Activated T-helper 2 cell treated with anti-CD3 and anti-CD28 coated beads, Interferon-gamma antibody, Interleukin-2, Interleukin-4, amounts not matched to agents 10 μg/mL and 5 μg/mL and 100 μg/mL, durations not matched to agents 14 hours and 24 hours and 36 hours (primary cell): ENCODE measurements around the gene EXOC6B. TPM values are rescaled to one million over a fixed set of nuclear protein-coding genes. Genes with fewer than 3 reads are reported as not detected.

Source experiments
- DNase-seq: peaks from one replicate; pipeline ENCODE4 v3.0.0; 2021; ENCODE audit warnings: low spot score
- H3K27ac Mint-ChIP-seq: one replicate; pipeline ENCODE4 v1.8.0; 2021; ENCODE audit warnings: mixed read lengths
- H3K27me3 Mint-ChIP-seq: one replicate; pipeline ENCODE4 v1.8.0; 2021; ENCODE audit warnings: low read depth, mixed read lengths
- H3K36me3 Mint-ChIP-seq: one replicate; pipeline ENCODE4 v1.8.0; 2021; ENCODE audit warnings: low read depth, mixed read lengths
- H3K4me1 Mint-ChIP-seq: one replicate; pipeline ENCODE4 v1.8.0; 2021; ENCODE audit warnings: low read depth, mixed read lengths
- H3K4me3 Mint-ChIP-seq: one replicate; pipeline ENCODE4 v1.8.0; 2021; ENCODE audit warnings: low read depth, mild to moderate bottlenecking, moderate library complexity, mixed read lengths
- H3K9me3 Mint-ChIP-seq: one replicate; pipeline ENCODE4 v1.8.0; 2021; ENCODE audit warnings: mixed read lengths
- intact Hi-C: fragments of 100-400 bp; cut with micrococcal nuclease; formaldehyde crosslinking; loops from one replicate; pipeline ENCODE4 v1.15.1; 2023
- total RNA-seq: library from RNA; stranded (reverse); gene quantifications from 2 replicates; pipeline ENCODE4 v1.2.3, GENCODE V29; 2022

The EXOC6B gene
- total RNA-seq, 1 donor from 2014 or later = 9.4 TPM

DNA sequence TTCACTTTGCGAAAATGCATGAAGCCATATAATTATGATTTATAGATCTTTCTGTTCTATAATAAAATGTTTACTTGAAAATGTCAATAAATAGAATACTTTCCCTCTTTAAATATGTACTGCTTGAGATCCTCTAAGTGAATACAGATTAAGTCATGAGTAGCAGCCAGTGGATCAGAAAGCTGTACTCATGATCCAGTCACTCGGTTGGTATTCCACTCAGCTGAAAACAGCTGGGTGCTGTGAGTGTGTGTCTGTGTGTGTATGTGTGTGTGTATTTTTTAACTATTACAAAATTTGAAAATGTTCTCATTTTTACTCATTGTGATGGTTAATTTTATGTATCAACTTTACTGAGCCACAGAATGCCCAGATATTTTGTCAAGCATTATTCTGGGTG lies 536.5 kb downstream of the EXOC6B start:
- intact Hi-C loops = no loop called here
- H3K27ac Mint-ChIP-seq = no peak overlapping the region

DNA sequence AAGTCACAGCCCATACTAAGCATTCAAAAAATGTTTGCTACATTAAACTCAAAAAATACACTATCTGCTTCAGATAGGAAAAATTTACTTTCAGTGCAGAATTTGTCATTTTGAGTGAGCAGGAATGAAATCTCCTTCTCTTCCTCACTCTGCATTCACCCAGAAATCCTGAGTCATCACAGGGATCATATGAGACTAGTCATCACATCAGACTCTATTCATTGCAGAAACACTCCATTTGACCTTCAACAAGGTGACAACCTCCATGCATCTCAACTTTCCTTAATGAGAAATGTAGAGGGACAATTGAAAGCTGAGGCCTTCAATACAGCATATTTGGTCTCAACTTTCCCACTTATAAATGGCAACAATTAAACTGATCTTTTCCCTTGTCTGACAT lies 547.8 kb downstream of the EXOC6B start:
- Mint-ChIP-seq H3K36me3 (no peaks in the 10 kb centered on the region), H3K27ac (no peak overlapping the region), H3K27me3 (no peaks in the 10 kb centered on the region), H3K4me1 (no peaks in the 10 kb centered on the region), H3K9me3 (no peaks in the 10 kb centered on the region), H3K4me3 (no peak overlapping the region)
- intact Hi-C loops = no loop called here
- DNase-seq = no peak

More for the DNA sequence above, 536.5 kb downstream of the EXOC6B start:
- no peak for DNase-seq
- Mint-ChIP-seq H3K4me1 (no peaks in the 10 kb centered on the region), H3K9me3 (no peaks in the 10 kb centered on the region), H3K27me3 (no peaks in the 10 kb centered on the region), H3K4me3 (no peak overlapping the region), H3K36me3 (no peaks in the 10 kb centered on the region)

DNA sequence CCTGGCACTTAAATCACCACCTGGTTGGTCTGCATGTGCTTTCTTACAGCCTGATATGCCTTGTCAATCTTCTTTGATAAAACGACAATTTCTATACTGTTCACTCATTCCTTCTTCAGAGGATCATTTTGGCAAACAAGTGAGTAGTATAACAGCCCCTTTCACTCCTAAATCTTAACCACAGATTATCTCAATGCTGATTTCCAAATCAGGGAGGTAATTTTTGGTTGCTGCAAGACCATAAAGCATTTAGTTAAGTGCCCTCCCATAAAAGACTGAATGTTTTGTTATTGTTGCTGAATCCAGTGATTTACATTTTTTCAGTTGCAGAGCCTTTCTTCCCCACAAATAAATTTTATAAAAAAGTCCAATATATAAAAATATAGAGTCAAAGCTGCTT lies 549.0 kb downstream of the EXOC6B start:
- H3K27me3 Mint-ChIP-seq = no peaks in the 10 kb centered on the region
- intact Hi-C loops = no loop called here
- no peaks in the 10 kb centered on the region for H3K36me3 Mint-ChIP-seq
- no peak overlapping the region for H3K4me3 Mint-ChIP-seq
- H3K9me3 Mint-ChIP-seq = no peaks in the 10 kb centered on the region
- no peak overlapping the region for H3K27ac Mint-ChIP-seq
- no peaks in the 10 kb centered on the region for H3K4me1 Mint-ChIP-seq
- no peak for DNase-seq

DNA sequence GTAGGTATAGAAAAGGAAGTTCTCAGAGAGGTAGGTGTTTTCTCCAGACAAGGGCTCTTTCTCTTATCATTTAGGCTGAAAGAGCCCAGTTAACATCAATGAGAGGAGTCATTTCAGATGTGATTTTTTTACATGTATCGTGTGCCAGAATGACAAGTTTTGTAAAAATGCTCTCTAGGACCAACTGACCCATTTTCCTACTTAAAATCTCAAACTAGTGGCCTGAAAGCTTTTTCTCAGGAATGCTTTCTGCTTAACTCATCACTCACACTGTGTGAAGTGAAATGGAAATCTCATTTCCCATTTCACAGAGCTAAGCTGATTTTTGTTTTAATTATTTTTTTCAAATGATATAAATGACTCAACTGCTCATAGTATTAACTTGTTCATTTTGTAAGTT lies 549.5 kb downstream of the EXOC6B start:
- DNase-seq = no peak
- Mint-ChIP-seq H3K4me1 (no peaks in the 10 kb centered on the region), H3K27me3 (no peaks in the 10 kb centered on the region), H3K36me3 (no peaks in the 10 kb centered on the region), H3K27ac (no peak overlapping the region), H3K4me3 (no peak overlapping the region), H3K9me3 (no peaks in the 10 kb centered on the region)
- intact Hi-C loops = no loop called here

DNA sequence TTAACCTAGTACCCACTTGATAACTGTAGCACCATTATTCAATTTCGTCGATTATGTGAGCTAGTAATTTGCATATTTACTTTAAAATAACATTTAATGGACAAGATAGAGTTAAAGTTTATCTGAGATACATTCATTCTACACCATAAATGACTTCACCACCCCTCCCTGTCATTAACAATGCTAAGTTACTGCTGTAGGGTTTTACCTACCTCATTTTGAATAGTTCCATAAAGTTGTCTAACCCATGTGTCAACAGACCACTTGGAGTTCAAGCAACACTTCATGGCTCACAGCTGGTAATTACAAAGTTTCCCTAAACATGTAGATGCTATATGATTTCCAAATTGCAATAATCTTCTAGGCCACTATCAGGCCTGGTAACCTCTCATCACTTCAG lies 550.7 kb downstream of the EXOC6B start:
- H3K4me3 Mint-ChIP-seq = no peak overlapping the region
- no peaks in the 10 kb centered on the region for H3K36me3 Mint-ChIP-seq
- intact Hi-C loops = no loop called here
- H3K27ac Mint-ChIP-seq = no peak overlapping the region
- H3K4me1 Mint-ChIP-seq = no peaks in the 10 kb centered on the region
- no peak for DNase-seq
- H3K27me3 Mint-ChIP-seq = no peaks in the 10 kb centered on the region
- no peaks in the 10 kb centered on the region for H3K9me3 Mint-ChIP-seq

DNA sequence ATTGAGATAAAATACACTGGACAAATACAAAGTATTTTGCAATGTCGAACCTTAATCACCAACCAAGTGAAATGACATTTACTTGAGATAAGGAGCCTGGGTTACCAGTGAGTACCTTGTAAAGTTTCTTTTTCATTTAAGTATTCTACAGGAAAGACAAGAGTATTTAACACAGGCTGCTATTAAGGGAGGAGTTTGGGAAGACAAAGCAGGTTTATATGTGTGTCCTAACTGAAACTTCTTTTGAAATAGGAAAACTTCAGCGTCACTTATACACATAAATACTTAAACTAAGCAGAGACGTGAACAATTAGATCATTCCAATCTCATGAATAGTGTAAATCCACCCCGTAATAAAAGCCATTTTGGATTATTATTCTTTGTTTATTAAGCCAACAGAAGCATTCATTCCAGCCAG lies 551.4 kb downstream of the EXOC6B start:
- Mint-ChIP-seq H3K27me3 (no peaks in the 10 kb centered on the region), H3K4me1 (no peaks in the 10 kb centered on the region), H3K36me3 (no peaks in the 10 kb centered on the region), H3K27ac (no peak overlapping the region), H3K9me3 (no peaks in the 10 kb centered on the region), H3K4me3 (no peak overlapping the region)
- intact Hi-C loops = no loop called here
- DNase-seq = no peak

DNA sequence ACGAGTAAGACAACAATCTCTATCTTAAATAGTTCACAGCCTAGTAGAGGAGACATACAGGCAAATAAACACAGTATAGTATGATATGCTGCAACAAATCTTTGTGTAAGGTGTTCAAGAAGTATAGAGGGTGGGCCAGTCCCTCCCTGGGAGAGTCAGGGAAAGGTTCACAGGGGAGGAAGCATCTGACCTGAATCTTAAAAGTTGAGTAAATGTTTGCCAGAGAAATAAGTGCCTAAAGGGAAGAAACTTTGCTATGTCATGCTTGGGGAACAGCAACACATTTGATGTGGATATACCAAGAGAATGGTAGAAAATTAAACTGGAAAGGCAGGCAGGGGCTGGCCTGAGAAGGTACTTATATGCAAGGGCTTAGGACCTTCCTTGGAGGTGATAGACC lies 552.4 kb downstream of the EXOC6B start:
- intact Hi-C loops = no loop called here
- H3K36me3 Mint-ChIP-seq = no peaks in the 10 kb centered on the region
- H3K27ac Mint-ChIP-seq = no peak overlapping the region
- H3K4me3 Mint-ChIP-seq = no peak overlapping the region
- H3K9me3 Mint-ChIP-seq = no peaks in the 10 kb centered on the region
- no peaks in the 10 kb centered on the region for H3K27me3 Mint-ChIP-seq
- H3K4me1 Mint-ChIP-seq = no peaks in the 10 kb centered on the region
- no peak for DNase-seq

DNA sequence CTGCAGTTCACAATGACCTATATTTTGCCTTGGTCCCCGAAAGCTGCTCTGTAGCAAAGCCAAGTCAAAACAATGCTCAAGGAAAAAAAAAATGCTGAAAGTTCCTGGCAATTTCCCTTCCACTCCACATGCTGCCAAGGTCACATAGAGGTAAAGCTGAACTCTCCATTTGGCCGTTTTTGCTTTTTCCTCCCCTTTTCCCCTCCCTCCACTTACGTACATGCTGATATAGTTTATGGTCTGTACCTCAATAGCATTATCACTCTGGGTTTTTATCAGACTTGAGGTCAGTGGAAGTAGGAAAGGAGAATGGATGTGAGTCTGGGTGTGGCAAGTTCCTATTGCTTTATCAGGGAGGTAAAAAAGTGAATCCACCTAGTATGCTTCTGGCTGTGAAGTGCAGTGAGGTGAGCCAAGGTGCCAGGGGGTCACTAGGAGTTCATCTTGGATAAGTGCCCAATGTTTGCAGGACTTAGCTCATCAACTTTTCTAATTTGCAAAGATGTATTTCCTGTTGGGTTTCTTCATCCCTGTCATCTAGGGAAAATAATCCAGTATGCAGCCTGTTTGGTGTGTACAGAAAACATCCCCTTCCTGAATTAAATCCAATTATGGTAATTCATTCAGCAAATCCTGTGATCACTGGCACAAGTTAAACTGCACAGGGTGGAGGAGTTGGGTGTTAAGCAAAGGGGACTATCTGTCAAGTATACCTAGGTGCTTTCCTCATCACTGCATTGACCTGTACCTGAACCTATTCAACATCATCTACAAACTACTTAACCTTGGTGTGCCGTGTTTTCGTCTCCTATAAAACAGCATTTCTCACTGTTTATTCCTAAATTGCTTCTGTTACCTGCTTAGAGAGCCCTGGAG lies 553.8 kb downstream of the EXOC6B start:
- intact Hi-C loops = no loop called here
- Mint-ChIP-seq H3K9me3 (no peaks in the 10 kb centered on the region), H3K4me1 (no peaks in the 10 kb centered on the region), H3K36me3 (no peaks in the 10 kb centered on the region), H3K27ac (no peak overlapping the region), H3K27me3 (no peaks in the 10 kb centered on the region), H3K4me3 (no peak overlapping the region)
- DNase-seq = no peak

DNA sequence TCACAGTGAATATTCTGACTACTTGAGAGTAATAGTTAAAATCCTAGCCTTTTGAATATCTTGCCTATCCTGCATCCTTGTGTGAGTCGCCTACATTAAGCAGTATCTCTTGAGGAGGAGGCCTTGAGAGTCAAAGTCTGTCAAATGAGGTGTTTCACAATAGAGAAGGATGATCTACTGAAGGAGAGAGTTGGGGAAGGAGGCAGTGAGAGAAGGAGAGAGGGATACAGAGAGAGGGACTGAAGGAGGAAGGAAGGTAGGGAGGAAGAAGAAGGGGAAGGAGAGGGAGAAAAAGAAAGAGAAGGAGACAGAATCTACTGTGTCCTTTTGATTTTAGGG lies 554.6 kb downstream of the EXOC6B start:
- no peak for DNase-seq
- no peaks in the 10 kb centered on the region for H3K4me1 Mint-ChIP-seq
- intact Hi-C loops = no loop called here
- no peaks in the 10 kb centered on the region for H3K9me3 Mint-ChIP-seq
- H3K27me3 Mint-ChIP-seq = no peaks in the 10 kb centered on the region
- no peak overlapping the region for H3K27ac Mint-ChIP-seq
- no peaks in the 10 kb centered on the region for H3K36me3 Mint-ChIP-seq
- no peak overlapping the region for H3K4me3 Mint-ChIP-seq

DNA sequence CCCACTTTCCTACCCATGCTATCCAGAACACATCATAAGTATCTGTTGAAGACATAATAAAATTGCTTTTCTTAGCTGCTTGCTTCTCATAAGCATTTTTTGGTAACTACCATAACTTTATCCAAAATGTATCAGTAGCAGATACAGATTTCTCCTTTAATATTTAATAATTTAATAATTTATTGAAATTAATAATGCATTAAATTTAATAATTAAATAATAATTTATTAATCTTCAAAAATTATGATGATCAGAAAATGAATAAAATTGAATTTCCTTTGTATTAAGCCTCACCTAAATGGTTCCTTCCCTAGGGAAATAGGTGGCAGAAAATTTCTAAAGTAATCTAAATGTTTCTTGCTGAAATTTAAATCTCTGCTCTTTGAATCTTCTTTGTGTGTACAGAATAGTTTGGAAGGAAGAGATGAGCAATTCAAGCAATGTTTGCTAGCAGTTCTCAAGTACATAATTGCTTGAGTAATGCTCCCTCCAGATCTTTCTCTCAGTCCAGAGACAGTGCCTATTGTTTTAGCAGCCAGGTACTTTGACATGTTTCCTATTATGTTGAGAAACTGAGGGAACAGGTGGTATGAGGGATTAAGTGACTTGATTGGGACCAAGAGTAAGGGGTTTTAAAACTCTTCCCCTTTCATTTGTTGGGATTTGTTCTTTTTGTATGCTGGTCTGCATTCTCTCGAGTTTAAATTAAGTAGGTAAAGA lies 555.1 kb downstream of the EXOC6B start:
- no peak overlapping the region for H3K4me3 Mint-ChIP-seq
- no peak overlapping the region for H3K27ac Mint-ChIP-seq
- H3K27me3 Mint-ChIP-seq = no peaks in the 10 kb centered on the region
- no peaks in the 10 kb centered on the region for H3K4me1 Mint-ChIP-seq
- H3K36me3 Mint-ChIP-seq = no peaks in the 10 kb centered on the region
- intact Hi-C loops = no loop called here
- H3K9me3 Mint-ChIP-seq = no peaks in the 10 kb centered on the region
- DNase-seq = no peak

DNA sequence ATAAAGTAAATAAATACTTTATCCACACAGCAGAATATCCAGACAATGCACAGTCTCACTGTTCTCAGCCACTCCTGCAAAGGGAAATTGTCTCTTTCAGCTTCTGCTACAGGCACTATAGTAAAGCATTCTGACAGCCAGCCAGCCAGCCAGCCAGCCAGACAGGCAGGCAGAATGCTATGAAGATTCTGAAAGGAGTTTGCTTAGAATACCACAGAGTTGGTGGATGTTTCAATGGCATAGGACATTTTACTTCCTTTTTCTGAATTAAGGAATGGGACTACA lies 562.1 kb downstream of the EXOC6B start:
- Mint-ChIP-seq H3K36me3 (no peaks in the 10 kb centered on the region), H3K27ac (no peak overlapping the region), H3K27me3 (no peaks in the 10 kb centered on the region), H3K4me1 (no peaks in the 10 kb centered on the region), H3K4me3 (no peak overlapping the region), H3K9me3 (peaks cover 4% of the 10 kb centered on the region)
- intact Hi-C loops = no loop called here
- DNase-seq = no peak

DNA sequence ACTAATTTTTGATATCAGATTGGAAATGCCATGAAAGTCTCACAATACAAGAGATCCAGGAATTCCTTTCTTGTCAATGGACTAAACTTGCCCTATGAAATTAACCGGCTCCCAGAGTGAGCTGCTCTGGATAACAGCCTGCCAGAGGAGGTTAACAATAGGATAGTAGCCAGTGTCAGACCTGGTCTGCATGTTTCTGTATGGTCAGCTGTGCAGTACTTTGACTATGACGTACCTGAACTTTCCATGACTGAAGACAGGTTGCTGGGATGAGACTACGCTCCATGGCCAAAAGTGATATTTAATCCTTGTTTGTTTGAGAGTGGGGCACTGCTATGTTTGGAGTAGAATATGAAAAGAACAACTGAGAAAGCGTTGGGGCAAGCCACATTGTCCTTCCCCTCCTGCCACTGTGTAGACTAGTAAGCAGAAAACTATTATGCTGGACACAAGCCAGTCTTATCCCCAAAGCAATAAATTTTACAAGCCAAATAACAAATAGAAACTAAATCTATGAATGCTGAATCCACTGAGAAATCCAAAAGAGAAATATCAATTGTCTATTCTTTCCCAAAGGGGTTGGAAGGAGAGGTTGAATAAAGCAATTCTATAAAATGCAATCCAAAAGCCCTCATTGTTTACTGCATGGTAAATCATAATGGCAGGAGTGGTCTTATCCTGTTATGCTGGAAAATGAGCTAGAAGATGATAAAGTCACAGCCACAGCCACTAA lies 562.6 kb downstream of the EXOC6B start:
- DNase-seq = no peak
- Mint-ChIP-seq H3K27me3 (no peaks in the 10 kb centered on the region), H3K4me3 (no peak overlapping the region), H3K4me1 (no peaks in the 10 kb centered on the region), H3K27ac (no peak overlapping the region), H3K9me3 (peaks cover 4% of the 10 kb centered on the region), H3K36me3 (no peaks in the 10 kb centered on the region)
- intact Hi-C loops = no loop called here

DNA sequence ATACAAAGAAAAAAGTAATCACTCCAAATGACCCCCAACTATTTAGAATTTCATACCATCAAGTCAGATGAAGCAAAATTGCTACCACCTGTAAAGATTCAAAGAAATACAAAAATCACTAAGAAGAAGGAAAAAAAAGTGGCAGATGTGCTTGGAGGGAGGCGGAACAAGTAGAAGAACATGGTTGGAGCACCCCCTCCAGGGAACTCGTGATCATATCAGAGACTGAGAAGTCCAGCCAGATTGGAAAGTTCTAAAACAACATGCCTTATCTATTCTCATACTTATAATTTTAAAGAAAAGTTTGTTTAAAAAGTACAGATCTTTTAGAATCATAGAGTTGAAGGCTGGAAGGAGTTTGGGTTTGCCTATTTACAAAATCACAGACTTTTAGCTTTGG lies 564.8 kb downstream of the EXOC6B start:
- H3K4me1 Mint-ChIP-seq = no peaks in the 10 kb centered on the region
- H3K27me3 Mint-ChIP-seq = no peaks in the 10 kb centered on the region
- intact Hi-C loops = no loop called here
- no peak for DNase-seq
- peaks cover 4% of the 10 kb centered on the region for H3K9me3 Mint-ChIP-seq
- H3K27ac Mint-ChIP-seq = no peak overlapping the region
- no peaks in the 10 kb centered on the region for H3K36me3 Mint-ChIP-seq
- H3K4me3 Mint-ChIP-seq = no peak overlapping the region
